COLO829 (cell line): ENCODE data around the gene ENTHD1.

ENCODE experiments used
- DNase-seq: peaks from one replicate; pipeline ENCODE4 v3.0.0; 2012; ENCODE audit warnings: low spot score

The ENTHD1 gene

GRCh38 chr22:39729141-39729934 lies 164.2 kb downstream of the ENTHD1 start:
- no peak for DNase-seq

GRCh38 chr22:39728236-39728860 lies 165.2 kb downstream of the ENTHD1 start:
- DNase-seq = no peak

GRCh38 chr22:39727541-39727940 lies 166.0 kb downstream of the ENTHD1 start:
- peak; percentile 47 for DNase-seq

GRCh38 chr22:39725351-39726035 lies 168.1 kb downstream of the ENTHD1 start:
- no peak for DNase-seq

GRCh38 chr22:39724857-39725256 lies 168.7 kb downstream of the ENTHD1 start:
- DNase-seq = no peak

GRCh38 chr22:39724390-39724789 lies 169.2 kb downstream of the ENTHD1 start:
- no peak for DNase-seq

GRCh38 chr22:39723899-39724351 lies 169.6 kb downstream of the ENTHD1 start:
- DNase-seq = peak; percentile 90

GRCh38 chr22:39723463-39723862 lies 170.1 kb downstream of the ENTHD1 start:
- DNase-seq = no peak

GRCh38 chr22:39722501-39722900 lies 171.1 kb downstream of the ENTHD1 start:
- DNase-seq = no peak

- no peak for DNase-seq
Measured at GRCh38 chr22:39722032-39722325, 171.6 kb downstream of the ENTHD1 start.

GRCh38 chr22:39721206-39722031 lies 172.1 kb downstream of the ENTHD1 start:
- DNase-seq = no peak

GRCh38 chr22:39719559-39720450 lies 173.8 kb downstream of the ENTHD1 start:
- DNase-seq = no peak

- DNase-seq = no peak
Measured at GRCh38 chr22:39718921-39719475, 174.6 kb downstream of the ENTHD1 start.

GRCh38 chr22:39718206-39718605 lies 175.4 kb downstream of the ENTHD1 start:
- no peak for DNase-seq

GRCh38 chr22:39717099-39717498 lies 176.5 kb downstream of the ENTHD1 start:
- DNase-seq = peak; percentile 73

- peak; percentile 24 for DNase-seq
Measured at GRCh38 chr22:39716534-39716933, 177.0 kb downstream of the ENTHD1 start.

- no peak for DNase-seq
Measured at GRCh38 chr22:39715778-39716495, 177.6 kb downstream of the ENTHD1 start.

- no peak for DNase-seq
Measured at GRCh38 chr22:39714321-39714720, 179.2 kb downstream of the ENTHD1 start.

- no peak for DNase-seq
Measured at GRCh38 chr22:39713799-39714290, 179.7 kb downstream of the ENTHD1 start.
